Smooth muscle cell (in vitro differentiated cells): ENCODE data around the gene DNAJC27. TPM values are rescaled to one million over a fixed set of nuclear protein-coding genes. Genes with fewer than 3 reads are reported as not detected.

Source experiments
- DNase-seq: peaks from one replicate; lab custom pipeline; 2025; ENCODE audit not compliant: unreplicated experiment; lab: John Stamatoyannopoulos, UW
- H2AFZ ChIP-seq: fragments of 200-600 bp; sonication (generic); 2 replicates; pipeline ENCODE4 v1.6.0; 2016; ENCODE audit warnings: antibody characterized with exemption, low read depth, mild to moderate bottlenecking
- H3F3A ChIP-seq: fragments of 200-600 bp; sonication (generic); 2 replicates; pipeline ENCODE4 v1.6.0; 2017; ENCODE audit warnings: antibody characterized with exemption, low read depth
- H3K27ac ChIP-seq: fragments of 200-600 bp; sonication (generic); 2 replicates; pipeline ENCODE4 v1.5.1; 2016; ENCODE audit warnings: low read depth, mild to moderate bottlenecking
- H3K27me3 ChIP-seq: fragments of 200-600 bp; sonication (generic); 2 replicates; pipeline ENCODE4 v1.6.1; 2016; ENCODE audit warnings: low read depth, mild to moderate bottlenecking
- H3K36me3 ChIP-seq: fragments of 200-600 bp; sonication (generic); 2 replicates; pipeline ENCODE4 v1.5.1; 2016; ENCODE audit warnings: low read depth
- H3K4me1 ChIP-seq: fragments of 200-600 bp; sonication (generic); 2 replicates; pipeline ENCODE4 v1.5.1; 2016; ENCODE audit warnings: low read depth
- H3K4me2 ChIP-seq: fragments of 200-600 bp; sonication (generic); 2 replicates; pipeline ENCODE4 v1.6.0; 2016; ENCODE audit warnings: mild to moderate bottlenecking
- H3K4me3 ChIP-seq: fragments of 200-600 bp; sonication (generic); 2 replicates; pipeline ENCODE4 v1.5.1; 2016; ENCODE audit warnings: mild to moderate bottlenecking
- H3K79me2 ChIP-seq: fragments of 200-600 bp; sonication (generic); 2 replicates; pipeline ENCODE4 v1.6.0; 2016; ENCODE audit warnings: low read depth, mild to moderate bottlenecking
- H3K9ac ChIP-seq: fragments of 200-600 bp; sonication (generic); 2 replicates; pipeline ENCODE4 v1.6.0; 2016; ENCODE audit warnings: low read depth
- H3K9me3 ChIP-seq: fragments of 200-600 bp; sonication (generic); replicated peaks from 2 replicates; pipeline ENCODE4 v1.5.1; 2016; ENCODE audit warnings: low read depth
- H4K20me1 ChIP-seq: fragments of 200-600 bp; sonication (generic); 2 replicates; pipeline ENCODE4 v1.6.0; 2016; ENCODE audit warnings: low read depth
- CTCF ChIP-seq: fragments of 200-600 bp; sonication (generic); IDR thresholded peaks from 2 replicates; pipeline ENCODE4 v1.5.1; 2017; ENCODE audit warnings: borderline replicate concordance, mild to moderate bottlenecking, antibody characterized with exemption; ENCODE audit not compliant: insufficient read depth, poor library complexity, severe bottlenecking
- WGBS: methylation state at CpG from one replicate; pipeline ENCODE4 v1.1.7; 2016; ENCODE audit warnings: low lambda C conversion rate; 5-methylcytosine and 5-hydroxymethylcytosine counted together
- polyA plus RNA-seq: library from polyadenylated mRNA; unstranded; fragments of >200 nt; fragmentation: Nextera tagmentation; extraction: Ambion mirVana; gene quantifications from 2 replicates; pipeline ENCODE4 v1.2.1, GENCODE V29; 2016
- total RNA-seq: library from RNA; depleted of rRNA; stranded (reverse); fragments of >200 nt; gene quantifications from 2 replicates; pipeline ENCODE4 v1.2.3, GENCODE V29; 2014

Gene DNAJC27
- total and polyA plus RNA-seq, 2 experiments from 2014 or later = 1.4 to 4.4 TPM

GRCh38 chr2:24922556-24922955 is 49.2 kb downstream of the DNAJC27 start:
- Histone ChIP-seq H3F3A (no peaks in the 10 kb centered on the region), H3K9me3 (no peaks in the 10 kb centered on the region), H3K27ac (no peak overlapping the region), H3K27me3 (no peaks in the 10 kb centered on the region), H3K4me3 (no peak overlapping the region), H3K9ac (no peak overlapping the region), H4K20me1 (no peaks in the 10 kb centered on the region), H3K4me1 (no peaks in the 10 kb centered on the region), H2AFZ (no peak overlapping the region), H3K36me3 (no peaks in the 10 kb centered on the region), H3K4me2 (no peak overlapping the region), H3K79me2 (no peaks in the 10 kb centered on the region)
- DNase-seq = no peak
- no peak for TF ChIP-seq CTCF
- 100% methylated on average over 1 of the region's 1 CpG for WGBS

GRCh38 chr2:24920809-24921441 is 50.8 kb downstream of the DNAJC27 start:
- Histone ChIP-seq H3K27ac (no peak overlapping the region), H3K9me3 (no peaks in the 10 kb centered on the region), H2AFZ (peak overlapping the region; percentile 82), H3K79me2 (peaks cover 3% of the 10 kb centered on the region), H3K4me2 (peak overlapping the region; percentile 88), H3K4me3 (peak overlapping the region; percentile 62), H4K20me1 (peaks cover 8% of the 10 kb centered on the region), H3K4me1 (no peaks in the 10 kb centered on the region), H3K36me3 (no peaks in the 10 kb centered on the region), H3K27me3 (no peaks in the 10 kb centered on the region), H3K9ac (no peak overlapping the region), H3F3A (no peaks in the 10 kb centered on the region)
- no peak for TF ChIP-seq CTCF
- no peak for DNase-seq
- WGBS = 23% methylated on average over 13 of the region's 13 CpGs

- no peaks in the 10 kb centered on the region for H3K27me3 ChIP-seq
- H3K4me1 ChIP-seq = no peaks in the 10 kb centered on the region
- no peak for DNase-seq
- H4K20me1 ChIP-seq = peaks cover 15% of the 10 kb centered on the region
- no peak within 1 kb of the TSS for H3K9ac ChIP-seq
- H3K27ac ChIP-seq = no peak within 1 kb of the TSS
- H3K4me2 ChIP-seq = peak within 1 kb of the TSS; percentile 94
- WGBS = 4% methylated on average over 17 of the region's 103 CpGs
- no peaks in the 10 kb centered on the region for H3K36me3 ChIP-seq
- no peaks in the 10 kb centered on the region for H3F3A ChIP-seq
- H3K9me3 ChIP-seq = no peaks in the 10 kb centered on the region
- H3K4me3 ChIP-seq = peak within 1 kb of the TSS; percentile 62
- TF ChIP-seq CTCF = no peak
- H3K79me2 ChIP-seq = peaks cover 6% of the 10 kb centered on the region
- peak within 1 kb of the TSS; percentile 82 for H2AFZ ChIP-seq
Measured at GRCh38 chr2:24920098-24920808, 51.5 kb downstream of the DNAJC27 start, which contains the start of gene ADCY3. Gene ADCY3, minus strand, starts transcription at chr2:24920237. Its CDS starts 1,250 bp downstream, at chr2:24918987.
